Ishikawa (cell line): Measurements from ENCODE around the gene ZNF592.

Experiments
- CEBPB ChIP-seq: IDR thresholded peaks from 2 replicates; pipeline ENCODE4 v1.6.1; 2012
- CREB1 ChIP-seq: IDR thresholded peaks from 2 replicates; pipeline ENCODE4 v1.6.1; 2012; ENCODE audit warnings: low read depth
- EGR1 ChIP-seq: IDR thresholded peaks from 2 replicates; pipeline ENCODE4 v1.6.1; 2012
- EP300 ChIP-seq: IDR thresholded peaks from 2 replicates; pipeline ENCODE4 v1.6.1; 2012; ENCODE audit warnings: borderline replicate concordance
- FOXM1 ChIP-seq: IDR thresholded peaks from 2 replicates; pipeline ENCODE4 v1.6.1; 2012; ENCODE audit warnings: low read depth, borderline replicate concordance
- MAX ChIP-seq: IDR thresholded peaks from 2 replicates; pipeline ENCODE4 v1.6.1; 2012
- NFIC ChIP-seq: IDR thresholded peaks from 2 replicates; pipeline ENCODE4 v1.6.1; 2012
- RAD21 ChIP-seq: IDR thresholded peaks from 2 replicates; pipeline ENCODE4 v1.6.1; 2012; ENCODE audit warnings: low read depth
- REST ChIP-seq: IDR thresholded peaks from 2 replicates; pipeline ENCODE4 v1.6.1; 2012; ENCODE audit warnings: low read depth, mild to moderate bottlenecking
- TAF1 ChIP-seq: IDR thresholded peaks from 2 replicates; pipeline ENCODE4 v1.6.1; 2012; ENCODE audit warnings: low read depth, mild to moderate bottlenecking
- TCF12 ChIP-seq: IDR thresholded peaks from 2 replicates; pipeline ENCODE4 v1.6.1; 2012; ENCODE audit warnings: low read depth
- TEAD4 ChIP-seq: IDR thresholded peaks from 2 replicates; pipeline ENCODE4 v1.6.1; 2012
- USF1 ChIP-seq: IDR thresholded peaks from 2 replicates; pipeline ENCODE4 v1.6.1; 2012
- YY1 ChIP-seq: IDR thresholded peaks from 2 replicates; pipeline ENCODE4 v1.6.1; 2012; ENCODE audit warnings: low read depth
- ZBTB7A ChIP-seq: IDR thresholded peaks from 2 replicates; pipeline ENCODE4 v1.6.1; 2012; ENCODE audit warnings: low read depth

Gene ZNF592

GRCh38 chr15:84847382-84847781 is 99.0 kb downstream of the ZNF592 start:
- no peak for TF ChIP-seq FOXM1

- TF ChIP-seq YY1 (no peak), RAD21 (no peak), CREB1 (no peak), USF1 (no peak)
Measured at GRCh38 chr15:84852212-84852611, 103.8 kb downstream of the ZNF592 start.

GRCh38 chr15:84855136-84855535 is 106.7 kb downstream of the ZNF592 start:
- TF ChIP-seq USF1: no peak
- no peak for TF ChIP-seq ZBTB7A
- no peak for TF ChIP-seq CREB1
- TF ChIP-seq REST: no peak
- TF ChIP-seq YY1: no peak

- TF ChIP-seq ZBTB7A (no peak), NFIC (no peak), EGR1 (no peak), MAX (no peak), CREB1 (no peak), EP300 (no peak), REST (no peak), TAF1 (no peak), YY1 (no peak), RAD21 (no peak), FOXM1 (no peak), TCF12 (no peak), CEBPB (no peak), USF1 (no peak), TEAD4 (no peak)
Measured at GRCh38 chr15:84855765-84856164, 107.4 kb downstream of the ZNF592 start.
